HG02970 (cell line): ENCODE measurements around the gene NLRP3.
"Not testable (repeated sequence)": the region's sequence is repeated elsewhere in the genome, so short reads cannot be mapped to it uniquely, and the experiment has no call there.

Experiments
- ATAC-seq: cut with Tn5 transposase; IDR thresholded peaks from one replicate; pipeline ENCODE4 v1.9.1; 2021; ENCODE audit warnings: mild to moderate bottlenecking, moderate library complexity, moderate number of reproducible peaks; ENCODE audit not compliant: unreplicated experiment, low FRiP score

Gene NLRP3

GRCh38 chr1:247390116-247390791, 25.7 kb upstream of the NLRP3 start:
- ATAC-seq = peak; percentile 99

- ATAC-seq = no peak
Observed at GRCh38 chr1:247390996-247391395, 25.0 kb upstream of the NLRP3 start.

GRCh38 chr1:247392088-247392487, 23.9 kb upstream of the NLRP3 start:
- no peak for ATAC-seq

GRCh38 chr1:247395075-247395474, 20.9 kb upstream of the NLRP3 start:
- ATAC-seq = not testable (repeated sequence)

- no peak for ATAC-seq
Observed at GRCh38 chr1:247400685-247401084, 15.3 kb upstream of the NLRP3 start.

GRCh38 chr1:247401310-247402119, 14.5 kb upstream of the NLRP3 start:
- no peak for ATAC-seq

GRCh38 chr1:247402120-247402675, 13.8 kb upstream of the NLRP3 start:
- ATAC-seq = no peak

GRCh38 chr1:247406014-247406656, 9.8 kb upstream of the NLRP3 start:
- ATAC-seq = no peak

- peak; percentile 65 for ATAC-seq
Observed at GRCh38 chr1:247407180-247407616, 8.8 kb upstream of the NLRP3 start.

GRCh38 chr1:247408100-247408499, 7.9 kb upstream of the NLRP3 start:
- ATAC-seq = no peak

GRCh38 chr1:247409869-247410544, 6.0 kb upstream of the NLRP3 start:
- peak; percentile 80 for ATAC-seq

GRCh38 chr1:247411621-247412327, 4.2 kb upstream of the NLRP3 start:
- ATAC-seq = no peak

- no peak for ATAC-seq
Observed at GRCh38 chr1:247417831-247418230, 1.9 kb downstream of the NLRP3 start.

GRCh38 chr1:247419336-247419735, 3.4 kb downstream of the NLRP3 start:
- ATAC-seq = no peak

GRCh38 chr1:247421074-247421473, 5.1 kb downstream of the NLRP3 start:
- no peak for ATAC-seq

- no peak for ATAC-seq
Observed at GRCh38 chr1:247429496-247429895, 13.5 kb downstream of the NLRP3 start.

GRCh38 chr1:247430434-247430833, 14.5 kb downstream of the NLRP3 start:
- no peak for ATAC-seq

GRCh38 chr1:247431643-247432042, 15.7 kb downstream of the NLRP3 start:
- no peak for ATAC-seq

- ATAC-seq = no peak
Observed at GRCh38 chr1:247434005-247434404, 18.0 kb downstream of the NLRP3 start.
